Epithelial cell of esophagus (primary cell): Measurements from ENCODE around the gene AK2.

Experiments used
- DNase-seq: peaks from one replicate; pipeline ENCODE4 v3.0.0; 2010; ENCODE audit warnings: low read depth
- H3K4me3 ChIP-seq: 2 replicates; pipeline ENCODE4 v1.5.1; 2011; ENCODE audit warnings: mild to moderate bottlenecking, low read length, control low read depth
- CTCF ChIP-seq: IDR thresholded peaks from 2 replicates; pipeline ENCODE4 v1.5.1; 2011; ENCODE audit warnings: low read depth, mild to moderate bottlenecking, low read length, control low read depth, inconsistent platforms; ENCODE audit not compliant: insufficient read depth; ENCODE audit errors: missing control alignments

The AK2 gene

GRCh38 chr1:32989160-32990050, 47.3 kb downstream of the AK2 start:
- peak; percentile 98 for DNase-seq
- peak overlapping the region; percentile 5 for H3K4me3 ChIP-seq
- TF ChIP-seq CTCF: no peak

GRCh38 chr1:32988665-32989064, 48.0 kb downstream of the AK2 start:
- TF ChIP-seq CTCF: no peak
- peak; percentile 88 for DNase-seq
- H3K4me3 ChIP-seq: no peak overlapping the region

- H3K4me3 ChIP-seq: no peak overlapping the region
- TF ChIP-seq CTCF: no peak
- DNase-seq: no peak
Measured at GRCh38 chr1:32985226-32985625, 51.5 kb downstream of the AK2 start.

DNA sequence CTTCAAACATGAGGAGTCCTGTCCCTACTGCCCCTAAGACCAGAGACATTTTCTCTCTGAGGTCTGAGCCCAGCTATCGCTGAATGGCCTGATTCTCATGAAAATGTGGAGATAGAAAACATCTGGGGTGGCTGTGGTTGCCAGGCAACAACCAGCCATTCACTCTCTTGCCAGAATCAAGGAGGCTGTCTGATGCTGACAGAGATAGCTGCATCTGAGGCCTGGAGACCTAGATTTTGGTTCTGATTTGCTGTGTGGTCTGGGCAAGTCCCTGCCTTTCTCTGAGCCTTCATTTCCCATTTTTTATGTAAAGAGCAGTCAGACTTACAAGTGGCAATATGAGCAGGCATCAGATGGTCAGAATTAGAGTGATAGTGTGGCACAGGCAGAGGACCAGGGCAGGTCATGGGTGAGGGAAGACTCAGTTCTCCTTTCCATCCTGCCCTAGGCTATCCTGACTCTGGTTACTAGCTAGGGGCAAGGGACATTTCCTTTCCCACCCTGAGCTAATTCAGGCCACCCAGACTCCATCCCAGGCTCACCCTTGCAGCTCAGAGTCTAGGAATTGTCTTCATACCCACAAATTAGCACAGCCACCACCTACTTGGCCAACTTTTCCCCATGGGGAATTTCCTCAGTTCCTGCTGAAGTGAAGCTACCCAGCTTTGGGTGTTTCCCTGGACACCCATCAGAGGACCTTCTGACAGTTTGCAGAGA, 52.1 kb downstream of the AK2 start:
- no peak for TF ChIP-seq CTCF
- H3K4me3 ChIP-seq: no peak overlapping the region
- DNase-seq: no peak

DNA sequence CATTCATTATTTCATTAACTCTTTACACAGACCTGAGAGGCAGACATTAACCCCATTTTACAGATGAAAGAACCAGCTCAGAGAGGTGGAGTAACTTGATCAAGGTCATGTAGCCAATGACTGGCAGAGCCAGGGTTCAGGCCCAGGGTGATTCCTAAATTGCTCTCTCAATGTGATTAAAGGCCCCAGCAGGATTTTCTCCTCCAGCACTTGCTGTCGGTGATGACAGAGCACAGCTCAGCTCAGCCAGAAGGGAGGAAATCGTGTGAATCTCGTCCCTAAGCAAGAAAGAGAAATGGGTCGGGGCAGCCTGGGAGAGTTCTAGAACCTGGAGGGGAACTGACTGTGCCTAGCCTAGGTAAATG, 52.6 kb downstream of the AK2 start:
- DNase-seq: no peak
- no peak for TF ChIP-seq CTCF
- H3K4me3 ChIP-seq: no peak overlapping the region

GRCh38 chr1:32983020-32983419, 53.7 kb downstream of the AK2 start:
- DNase-seq: no peak
- no peak for TF ChIP-seq CTCF

More at GRCh38 chr1:32983020-32983419, 53.7 kb downstream of the AK2 start:
- no peak overlapping the region for H3K4me3 ChIP-seq
